8988T (cell line): ENCODE data around the gene FBXO45.
"Not testable (repeated sequence)": the region's sequence is repeated elsewhere in the genome, so short reads cannot be mapped to it uniquely, and the experiment has no call there.

ENCODE experiments used
- DNase-seq: peaks from one replicate; pipeline ENCODE4 v3.0.0; 2011

Gene FBXO45, protein sequence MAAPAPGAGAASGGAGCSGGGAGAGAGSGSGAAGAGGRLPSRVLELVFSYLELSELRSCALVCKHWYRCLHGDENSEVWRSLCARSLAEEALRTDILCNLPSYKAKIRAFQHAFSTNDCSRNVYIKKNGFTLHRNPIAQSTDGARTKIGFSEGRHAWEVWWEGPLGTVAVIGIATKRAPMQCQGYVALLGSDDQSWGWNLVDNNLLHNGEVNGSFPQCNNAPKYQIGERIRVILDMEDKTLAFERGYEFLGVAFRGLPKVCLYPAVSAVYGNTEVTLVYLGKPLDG

DNA sequence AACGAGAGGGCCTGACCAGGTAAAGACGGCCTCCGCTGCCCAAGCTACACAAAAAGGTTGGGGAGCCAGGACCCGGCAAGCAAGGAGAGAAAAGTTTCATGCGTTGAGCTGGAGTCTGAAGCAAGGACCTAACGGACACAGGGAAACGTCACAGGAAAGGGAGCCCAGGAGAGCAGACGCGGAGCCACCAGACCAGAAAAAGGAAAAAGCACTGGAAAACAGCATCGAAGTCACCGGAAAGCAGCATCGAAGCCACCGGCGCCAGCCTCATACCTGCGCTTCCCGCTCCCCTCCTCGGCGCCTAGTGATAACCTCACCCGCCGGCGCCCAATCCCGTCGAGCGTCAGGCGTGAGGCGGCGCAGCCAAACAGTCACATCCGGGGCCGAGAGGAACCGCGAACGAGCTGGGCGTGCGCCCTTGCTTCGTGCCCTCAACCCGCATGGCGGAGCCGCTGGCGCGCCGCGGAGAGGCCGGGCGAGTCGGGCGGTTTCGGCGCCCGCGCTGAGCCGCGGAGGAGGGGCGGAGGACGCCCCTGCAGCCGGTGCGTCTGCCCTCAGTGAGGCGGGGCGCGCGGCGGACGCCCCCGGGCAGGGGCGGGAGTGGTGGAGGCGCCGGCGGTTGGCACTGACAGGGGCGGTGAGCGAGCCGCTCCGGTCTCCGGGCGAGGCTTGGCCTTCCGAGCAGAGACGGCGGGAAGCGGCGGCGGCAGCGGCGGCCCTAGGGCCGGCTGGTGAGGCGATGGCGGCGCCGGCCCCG, at the start of gene FBXO45, which contains the start of gene WDR53:
TSS of gene FBXO45 (plus strand) at position 415 of the 757 bp plus-strand sequence. CDS start at position 740, 325 bp downstream.
TSS of gene WDR53 (minus strand) at position 309 of the 757 bp plus-strand sequence. CDS start 7,079 bp downstream, outside the sequence.
- peak; percentile 97 for DNase-seq

GRCh38 chr3:196518966-196519717, 49.3 kb upstream of the FBXO45 start:
- DNase-seq: no peak

DNA sequence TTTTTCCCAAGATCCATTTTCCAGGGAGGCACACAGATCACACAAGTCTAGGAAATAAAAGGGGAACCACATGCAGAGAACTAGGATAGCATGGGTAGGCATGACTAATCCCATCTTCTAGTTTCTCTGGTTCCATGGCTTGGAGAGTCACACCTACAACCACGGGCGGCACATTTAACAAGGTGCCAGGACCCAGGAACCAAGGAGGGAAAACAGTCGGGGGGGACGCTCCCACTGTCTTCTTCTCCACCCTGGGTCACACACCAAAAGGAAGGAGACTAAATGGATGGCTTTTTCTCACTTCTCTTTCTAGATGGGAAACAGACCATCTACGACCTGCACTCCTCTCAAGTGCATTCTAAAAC, 48.8 kb upstream of the FBXO45 start:
- no peak for DNase-seq

DNA sequence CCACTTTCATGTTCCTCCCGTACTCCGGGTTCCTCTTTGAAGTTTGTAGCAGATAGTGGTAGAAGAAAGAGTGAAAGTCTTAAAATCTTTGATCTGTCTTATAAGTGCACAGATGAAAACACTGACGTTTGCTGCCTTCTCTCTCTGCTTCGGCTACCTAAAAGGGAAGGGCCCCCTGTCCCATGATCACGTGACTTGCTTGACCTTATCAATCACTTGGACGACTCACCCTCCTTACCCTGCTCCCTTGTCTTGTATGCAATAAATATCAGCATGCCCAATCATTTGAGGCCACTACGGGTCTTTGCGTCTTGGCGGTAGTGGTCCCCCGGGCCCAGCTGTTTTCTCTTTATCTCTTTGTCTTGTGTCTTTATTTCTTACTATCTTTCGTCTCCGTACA, 47.2 kb upstream of the FBXO45 start:
- DNase-seq: not testable (repeated sequence)

GRCh38 chr3:196523841-196524240, 44.6 kb upstream of the FBXO45 start:
- no peak for DNase-seq

DNA sequence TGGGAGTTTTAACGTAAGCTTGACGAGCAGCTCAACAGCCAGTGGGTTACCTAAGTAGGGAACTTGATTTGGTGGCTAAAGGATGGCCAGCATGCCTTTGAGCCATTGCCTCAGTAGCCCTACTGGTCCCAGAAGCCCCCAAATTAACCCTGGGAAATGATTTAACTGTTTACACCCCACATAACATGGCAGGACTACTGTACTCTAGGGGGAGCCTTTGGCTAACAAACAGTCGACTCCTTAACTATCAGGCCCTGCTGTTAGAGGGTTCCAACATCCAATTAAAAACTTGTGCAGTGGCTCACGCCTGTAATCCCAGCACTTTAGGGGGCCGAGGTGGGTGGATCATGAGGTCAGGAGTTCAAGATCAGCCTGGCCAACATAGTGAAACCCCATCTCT, 43.9 kb upstream of the FBXO45 start:
- DNase-seq: no peak

- DNase-seq: no peak
Measured at GRCh38 chr3:196525141-196525540, 43.3 kb upstream of the FBXO45 start.

GRCh38 chr3:196528639-196529233, 39.7 kb upstream of the FBXO45 start:
- DNase-seq: peak; percentile 92

DNA sequence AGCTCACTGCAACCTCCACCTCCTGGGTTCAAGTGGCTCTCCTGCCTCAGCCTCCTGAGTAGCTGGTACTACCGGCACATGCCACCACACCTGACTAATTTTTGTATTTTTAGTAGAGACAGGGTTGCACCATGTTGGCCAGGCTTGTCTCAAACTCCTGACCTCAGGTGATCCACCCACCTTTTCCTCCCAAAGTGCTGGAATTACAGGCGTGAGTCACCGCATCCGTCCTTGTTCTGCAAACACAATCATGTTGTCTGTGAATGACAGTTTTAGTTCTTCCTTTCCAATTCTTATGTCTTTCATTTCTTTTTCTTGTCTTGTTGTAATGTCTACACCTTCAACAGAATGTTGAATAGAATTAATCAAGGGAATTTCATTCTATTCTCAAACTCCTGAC, 37.0 kb upstream of the FBXO45 start:
- no peak for DNase-seq

DNA sequence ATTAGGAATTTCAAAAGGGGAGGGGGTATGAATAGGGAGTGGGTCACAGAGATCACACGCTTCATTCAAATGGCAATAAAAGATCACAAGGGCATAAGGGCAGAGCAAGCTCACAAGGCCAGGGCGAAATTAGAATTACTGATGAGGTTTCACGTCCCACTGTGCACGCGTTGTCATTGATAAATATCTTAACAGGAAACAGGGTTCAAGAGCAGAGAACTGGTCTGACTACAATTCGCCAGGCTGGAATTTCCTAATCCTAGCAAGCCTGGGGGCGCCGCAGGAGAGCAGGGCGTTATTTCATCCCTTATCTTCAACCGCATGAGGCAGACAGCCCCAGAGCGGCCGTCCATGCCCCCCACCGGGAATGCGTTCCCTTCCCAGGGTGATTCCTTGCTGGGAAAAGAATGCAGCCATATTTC, 35.2 kb upstream of the FBXO45 start:
- no peak for DNase-seq

- no peak for DNase-seq
Measured at GRCh38 chr3:196537319-196537984, 31.0 kb upstream of the FBXO45 start.

- no peak for DNase-seq
Measured at GRCh38 chr3:196541684-196542445, 26.6 kb upstream of the FBXO45 start.

DNA sequence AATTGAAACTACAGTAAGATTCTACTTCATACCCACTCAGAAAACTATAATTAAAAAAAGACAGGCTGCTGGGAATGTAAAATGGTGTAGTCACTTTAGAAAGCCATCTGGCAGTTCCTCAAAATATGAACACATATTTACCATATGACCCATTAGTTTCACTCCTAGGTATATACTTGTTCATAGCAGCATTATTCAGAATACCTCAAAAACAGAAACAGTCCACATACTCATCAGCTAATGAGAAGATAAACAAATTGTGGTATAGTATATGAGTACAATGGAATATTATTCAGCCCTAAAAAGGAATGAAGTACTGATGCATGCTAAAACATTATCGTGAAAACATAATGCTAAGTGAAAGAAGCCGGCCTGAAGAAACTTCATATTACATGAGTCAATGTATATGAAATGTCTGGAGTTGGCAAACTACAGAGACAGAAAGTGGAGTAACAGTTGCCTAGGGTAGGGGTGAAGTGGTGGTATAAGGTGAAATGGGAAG, 23.9 kb upstream of the FBXO45 start:
- DNase-seq: no peak

GRCh38 chr3:196546537-196546936, 21.9 kb upstream of the FBXO45 start:
- DNase-seq: no peak

- DNase-seq: no peak
Measured at GRCh38 chr3:196547067-196547466, 21.4 kb upstream of the FBXO45 start.

- DNase-seq: not testable (repeated sequence)
Measured at GRCh38 chr3:196549312-196549711, 19.1 kb upstream of the FBXO45 start.

DNA sequence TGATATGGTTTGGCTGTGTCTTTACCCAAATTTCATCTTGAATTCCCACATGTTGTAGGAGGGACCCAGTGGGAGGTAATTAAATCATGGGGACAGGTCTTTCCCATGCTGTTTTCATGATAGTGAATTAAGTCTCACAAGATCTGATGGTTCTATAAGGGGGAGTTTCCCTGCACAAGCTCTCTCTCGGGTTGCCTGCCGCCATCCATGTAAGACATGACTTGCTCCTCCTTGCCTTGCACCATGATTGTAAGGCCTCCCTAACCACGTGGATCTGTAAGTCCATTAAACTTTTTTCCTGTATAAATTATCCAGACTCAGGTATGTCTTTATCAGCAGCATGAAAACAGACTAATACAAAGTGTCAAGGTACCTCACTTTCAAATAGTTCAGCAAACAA, 18.3 kb upstream of the FBXO45 start:
- DNase-seq: not testable (repeated sequence)

- DNase-seq: no peak
Measured at GRCh38 chr3:196552253-196552652, 16.2 kb upstream of the FBXO45 start.

GRCh38 chr3:196553551-196553950, 14.9 kb upstream of the FBXO45 start:
- DNase-seq: no peak

GRCh38 chr3:196554205-196554604, 14.3 kb upstream of the FBXO45 start:
- no peak for DNase-seq

GRCh38 chr3:196555295-196555694, 13.2 kb upstream of the FBXO45 start:
- no peak for DNase-seq

GRCh38 chr3:196557236-196557635, 11.2 kb upstream of the FBXO45 start:
- DNase-seq: no peak
